Measurements from ENCODE around the gene MBP.

DNA sequence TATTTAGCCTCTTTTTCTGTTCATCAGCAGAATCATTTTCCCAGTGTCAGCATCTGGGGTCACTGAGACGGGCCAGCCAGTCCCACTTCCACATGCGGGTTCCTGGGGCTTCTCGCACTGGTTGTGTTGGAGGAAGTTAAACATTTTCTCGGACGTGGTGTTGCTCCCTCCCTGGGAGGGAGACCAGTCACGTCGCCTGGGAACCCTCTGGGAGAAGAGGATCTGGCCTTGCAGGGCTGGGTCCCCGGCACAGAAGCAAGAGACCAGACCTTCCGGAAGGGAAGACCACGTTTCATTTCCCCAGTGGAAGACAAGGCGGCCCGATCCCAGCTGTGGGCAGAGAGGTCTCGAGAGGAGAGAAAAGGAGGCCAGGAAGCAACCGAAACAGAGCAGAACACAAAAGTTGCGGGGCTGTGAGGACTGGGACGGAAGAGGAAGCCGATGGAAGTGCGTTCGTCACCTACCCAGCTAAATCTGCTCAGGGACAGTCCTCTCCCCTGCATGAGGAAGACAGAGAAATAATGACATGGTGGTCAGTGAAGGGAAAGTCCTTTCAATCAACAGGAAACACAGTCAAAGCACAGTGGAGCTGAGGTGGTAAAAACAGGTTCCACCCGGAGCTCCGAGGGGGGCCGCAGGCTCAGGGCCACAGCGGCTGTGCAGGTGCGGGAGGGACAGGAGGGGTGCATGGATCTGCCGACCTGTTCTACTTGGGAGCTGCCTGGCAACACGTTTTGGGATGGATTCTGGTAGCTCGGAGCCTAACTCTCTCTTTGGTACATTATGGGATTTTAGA, 144.4 kb downstream of the MBP start:
- TF ChIP-seq, protein P1, sequence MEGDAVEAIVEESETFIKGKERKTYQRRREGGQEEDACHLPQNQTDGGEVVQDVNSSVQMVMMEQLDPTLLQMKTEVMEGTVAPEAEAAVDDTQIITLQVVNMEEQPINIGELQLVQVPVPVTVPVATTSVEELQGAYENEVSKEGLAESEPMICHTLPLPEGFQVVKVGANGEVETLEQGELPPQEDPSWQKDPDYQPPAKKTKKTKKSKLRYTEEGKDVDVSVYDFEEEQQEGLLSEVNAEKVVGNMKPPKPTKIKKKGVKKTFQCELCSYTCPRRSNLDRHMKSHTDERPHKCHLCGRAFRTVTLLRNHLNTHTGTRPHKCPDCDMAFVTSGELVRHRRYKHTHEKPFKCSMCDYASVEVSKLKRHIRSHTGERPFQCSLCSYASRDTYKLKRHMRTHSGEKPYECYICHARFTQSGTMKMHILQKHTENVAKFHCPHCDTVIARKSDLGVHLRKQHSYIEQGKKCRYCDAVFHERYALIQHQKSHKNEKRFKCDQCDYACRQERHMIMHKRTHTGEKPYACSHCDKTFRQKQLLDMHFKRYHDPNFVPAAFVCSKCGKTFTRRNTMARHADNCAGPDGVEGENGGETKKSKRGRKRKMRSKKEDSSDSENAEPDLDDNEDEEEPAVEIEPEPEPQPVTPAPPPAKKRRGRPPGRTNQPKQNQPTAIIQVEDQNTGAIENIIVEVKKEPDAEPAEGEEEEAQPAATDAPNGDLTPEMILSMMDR (IDR thresholded peaks at IDR 0.05; ENCODE audit: low read length): no peak
- TF ChIP-seq EZH2 (IDR thresholded peaks at IDR 0.05; ENCODE audit: borderline replicate concordance, low read length): no peak
